HG03175 (cell line): ENCODE measurements around the gene PAIP2.
"Not testable (repeated sequence)": the region's sequence is repeated elsewhere in the genome, so short reads cannot be mapped to it uniquely, and the experiment has no call there.

Source experiments
- ATAC-seq: cut with Tn5 transposase; IDR thresholded peaks from one replicate; pipeline ENCODE4 v1.9.1; 2021; ENCODE audit warnings: mild to moderate bottlenecking, moderate library complexity; ENCODE audit not compliant: unreplicated experiment

The PAIP2 gene, protein sequence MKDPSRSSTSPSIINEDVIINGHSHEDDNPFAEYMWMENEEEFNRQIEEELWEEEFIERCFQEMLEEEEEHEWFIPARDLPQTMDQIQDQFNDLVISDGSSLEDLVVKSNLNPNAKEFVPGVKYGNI

DNA sequence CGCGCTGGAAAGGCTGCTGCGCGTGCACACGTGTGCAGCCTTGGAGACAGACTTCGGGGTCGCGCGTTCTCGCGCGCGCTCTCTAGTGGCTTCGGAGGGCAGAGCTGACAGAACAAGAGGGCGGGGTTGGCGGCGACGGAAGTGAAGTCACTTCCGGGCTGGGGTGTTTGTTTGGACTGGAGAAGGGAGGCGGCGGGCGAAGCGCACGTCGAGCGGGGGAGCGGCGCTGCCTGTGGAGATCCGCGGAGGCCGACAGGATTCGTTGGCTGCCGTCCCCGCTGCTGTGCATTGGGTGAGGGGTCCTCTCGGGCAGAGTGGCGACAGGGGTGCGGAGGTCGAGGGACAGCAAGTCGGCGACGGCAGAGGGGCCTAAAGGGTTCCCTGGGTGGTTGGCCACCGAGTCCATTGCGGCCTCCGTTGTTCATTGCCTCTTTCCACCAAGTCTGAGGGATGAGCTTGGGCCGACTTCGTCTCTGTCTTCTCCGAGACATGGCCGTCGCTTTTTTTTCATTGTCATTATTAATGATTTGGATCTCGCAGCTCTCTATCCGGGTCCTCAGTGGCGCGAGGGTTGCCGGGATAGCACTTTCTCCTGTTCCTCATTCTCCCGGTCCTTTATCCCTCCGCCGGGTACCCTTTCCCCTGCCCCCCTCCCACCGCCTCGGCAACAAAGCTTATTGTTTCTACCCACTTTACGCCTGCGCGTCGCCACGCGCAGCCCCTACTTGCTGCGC is at the start of gene PAIP2:
Gene PAIP2, plus strand, starts transcription at position 166 of the 734 bp plus-strand sequence. CDS start 21,931 bp downstream, outside the sequence.
- ATAC-seq, result peak; percentile 89

GRCh38 chr5:139293202-139293506 is 48.5 kb upstream of the PAIP2 start:
- peak; percentile 1 for ATAC-seq

GRCh38 chr5:139293507-139294373 is 47.9 kb upstream of the PAIP2 start, which contains the start of gene MATR3:
Gene MATR3, plus strand, starts transcription at chr5:139293740. Its CDS starts 13,676 bp downstream, at chr5:139307416.
- ATAC-seq, result peak; percentile 79

- ATAC-seq, result peak; percentile 27
Observed at GRCh38 chr5:139294374-139295165, 47.1 kb upstream of the PAIP2 start.

DNA sequence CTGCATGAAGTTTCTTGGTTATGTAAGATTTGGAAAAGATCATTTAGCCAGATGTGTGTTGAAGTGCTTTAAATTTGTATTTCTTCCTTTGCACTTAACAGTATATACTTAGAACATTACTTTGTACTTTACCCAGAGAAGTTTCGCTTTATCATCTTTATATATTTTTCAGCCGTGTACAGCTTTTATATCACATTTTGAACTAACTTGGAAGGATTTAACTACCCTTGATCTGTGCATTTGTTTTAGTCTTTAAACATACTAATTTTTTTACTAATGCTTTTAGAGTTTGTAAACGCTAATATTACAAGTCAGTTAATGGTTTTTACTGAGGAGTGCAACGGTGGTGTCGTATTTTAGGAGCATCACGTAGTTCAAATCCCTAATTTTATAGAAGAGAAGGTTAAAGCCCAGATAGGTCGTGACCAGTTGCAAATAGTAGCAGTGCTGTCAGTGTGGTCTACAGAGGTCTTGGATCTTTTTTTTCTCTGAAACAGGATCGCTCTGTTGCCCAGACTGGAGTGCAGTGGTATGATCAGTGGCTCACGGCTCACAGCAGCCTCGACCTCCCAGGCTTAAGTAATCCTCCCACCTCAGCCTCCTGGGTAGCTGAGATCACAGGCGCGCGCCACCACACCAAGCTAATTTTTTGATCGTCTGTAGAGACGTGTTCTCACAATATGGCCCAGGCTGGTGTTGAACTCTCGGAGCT is 46.2 kb upstream of the PAIP2 start:
- no peak for ATAC-seq

- ATAC-seq, result no peak
Observed at GRCh38 chr5:139296198-139296597, 45.5 kb upstream of the PAIP2 start.

GRCh38 chr5:139296862-139297326 is 44.8 kb upstream of the PAIP2 start:
- no peak for ATAC-seq

DNA sequence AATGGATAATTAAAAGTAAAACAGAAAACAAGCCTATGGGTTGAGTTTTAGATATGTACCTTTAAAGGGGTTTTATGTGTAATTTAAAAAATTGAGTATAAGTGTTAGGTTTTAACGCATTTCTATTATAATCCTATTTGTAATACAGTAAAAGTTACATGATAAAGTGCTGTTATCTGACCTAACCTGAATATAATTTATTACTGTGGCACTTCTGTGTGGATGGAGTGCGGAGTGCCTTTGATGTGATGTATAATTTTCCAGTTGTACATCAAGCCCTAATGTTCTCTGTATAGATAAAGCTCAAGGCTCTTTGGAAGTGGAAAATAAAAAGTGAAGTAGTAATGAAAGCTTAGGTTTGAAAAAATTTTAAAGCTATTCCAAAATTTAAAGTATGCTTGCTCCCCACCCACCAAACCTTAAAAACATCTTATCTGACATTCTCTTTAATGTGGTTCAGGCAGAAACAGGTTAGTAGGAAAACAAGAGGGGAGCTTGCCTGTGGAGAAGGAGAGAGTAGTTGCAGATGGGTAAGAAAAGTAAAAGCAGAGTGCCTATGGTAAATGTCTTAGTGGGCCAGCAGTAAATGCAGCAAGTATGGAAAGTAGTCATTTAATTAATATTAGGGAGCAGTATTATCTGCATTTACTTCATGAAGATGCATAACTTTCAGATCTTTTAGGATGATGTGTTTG is 44.1 kb upstream of the PAIP2 start:
- ATAC-seq, result no peak

DNA sequence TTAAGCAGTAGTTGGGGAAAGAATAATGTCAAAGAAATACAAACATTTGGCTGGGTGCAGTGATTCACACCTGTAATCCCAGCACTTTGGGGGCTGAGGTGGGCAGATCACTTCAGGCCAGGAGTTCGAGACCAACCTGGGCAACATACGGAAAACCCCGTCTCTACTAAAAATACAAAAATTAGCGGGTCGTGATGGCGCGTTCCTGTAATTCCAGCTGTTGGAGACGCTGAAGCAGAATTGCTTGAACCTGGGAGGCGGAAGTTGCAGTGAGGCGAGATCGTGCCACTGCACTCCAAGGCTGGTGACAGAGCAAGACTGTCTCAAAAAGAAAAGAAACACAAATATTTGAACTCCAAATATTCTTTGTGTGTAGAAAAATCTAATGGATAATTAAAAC is 43.4 kb upstream of the PAIP2 start:
- no peak for ATAC-seq

- no peak for ATAC-seq
Observed at GRCh38 chr5:139299486-139299885, 42.2 kb upstream of the PAIP2 start.

GRCh38 chr5:139301808-139302499 is 39.7 kb upstream of the PAIP2 start:
- no peak for ATAC-seq

- ATAC-seq, result no peak
Observed at GRCh38 chr5:139304391-139305324, 37.0 kb upstream of the PAIP2 start.

DNA sequence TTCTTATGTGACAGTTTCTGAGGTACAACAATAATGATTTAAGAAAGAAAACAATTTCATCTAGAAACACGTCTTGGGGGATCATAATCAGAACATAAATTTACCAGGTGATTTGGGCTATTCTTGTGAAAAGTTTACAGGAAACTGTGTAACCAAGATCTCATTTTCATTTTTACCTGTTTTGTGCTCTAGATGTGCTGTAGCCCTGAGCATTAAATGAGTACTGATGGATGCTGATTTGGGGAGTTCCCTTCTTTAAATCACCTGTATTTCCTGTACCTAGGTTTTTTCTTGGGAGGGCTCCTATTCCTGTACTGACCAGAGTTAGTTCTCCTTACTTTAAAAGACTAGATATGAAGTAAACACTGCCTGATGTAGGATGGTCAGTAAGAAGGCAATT is 35.5 kb upstream of the PAIP2 start:
- ATAC-seq, result no peak

GRCh38 chr5:139306628-139307379 is 34.9 kb upstream of the PAIP2 start:
- ATAC-seq, result no peak

- ATAC-seq, result no peak
Observed at GRCh38 chr5:139308797-139309196, 32.9 kb upstream of the PAIP2 start.

GRCh38 chr5:139310715-139311186 is 30.9 kb upstream of the PAIP2 start:
- ATAC-seq, result not testable (repeated sequence)

- ATAC-seq, result no peak
Observed at GRCh38 chr5:139312075-139312474, 29.6 kb upstream of the PAIP2 start.
